Stimulated activated CD8-positive, alpha-beta memory T cell treated with anti-CD3 and anti-CD28 coated beads, Interleukin-4, amount 100 ng/mL, for 4 hours (primary cell): ENCODE results near the gene MS4A15.

Experiments
- DNase-seq, 2 donors: peaks; one replicate each; pipeline ENCODE4 v3.0.0-alpha.2; 2020; ENCODE audit warnings: low read depth in 2 of 2, low spot score in 1 of 2

MS4A15 gene

GRCh38 chr11:60776167-60776566 lies 19.5 kb downstream of the MS4A15 start:
- DNase-seq, result no peak

DNA sequence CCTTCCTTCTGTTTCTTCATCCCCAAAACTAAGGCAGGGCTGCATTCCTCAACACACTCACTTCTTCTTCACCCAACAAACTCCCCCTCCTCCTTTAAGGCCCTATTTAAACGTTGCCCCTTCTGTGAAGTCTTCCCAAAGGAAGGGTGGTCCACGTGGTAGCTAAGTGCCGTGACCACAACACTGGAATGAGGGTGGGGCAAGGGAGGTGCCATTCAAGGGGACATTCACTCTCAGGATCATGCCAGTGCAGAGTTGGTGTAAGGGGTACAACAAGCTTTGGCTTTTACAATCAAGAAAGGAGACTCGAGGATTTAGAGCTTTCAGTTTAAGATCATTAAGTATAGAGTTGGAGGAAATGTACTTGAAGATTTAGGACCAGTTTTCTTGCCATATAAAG lies 20.4 kb downstream of the MS4A15 start:
- no peak for DNase-seq

DNA sequence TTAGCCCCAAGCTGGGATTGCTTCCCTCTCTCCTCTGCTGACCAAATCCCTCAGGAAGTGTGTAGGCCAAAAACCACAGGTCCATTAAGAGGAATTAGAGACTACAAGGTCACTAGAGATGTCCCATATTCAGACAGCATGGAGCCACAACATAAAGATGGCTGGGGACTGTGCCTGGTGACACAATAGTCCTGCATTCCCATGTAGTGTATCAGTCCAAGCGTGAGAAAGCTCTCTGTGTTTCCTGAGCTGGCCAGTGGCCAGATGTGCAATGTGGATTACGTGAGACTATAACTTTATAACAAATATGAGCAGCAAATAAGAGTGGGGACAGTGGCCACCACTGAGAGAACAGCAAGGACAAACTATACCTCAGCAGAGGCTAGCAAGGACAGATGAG lies 20.9 kb downstream of the MS4A15 start:
- no peak for DNase-seq

GRCh38 chr11:60780065-60780464 lies 23.4 kb downstream of the MS4A15 start:
- DNase-seq, result no peak

GRCh38 chr11:60780774-60781173 lies 24.1 kb downstream of the MS4A15 start:
- DNase-seq, result no peak

- DNase-seq, result no peak
These were observed 24.8 kb downstream of the MS4A15 start for GRCh38 chr11:60781286-60781980.

GRCh38 chr11:60781981-60782316 lies 25.3 kb downstream of the MS4A15 start:
- DNase-seq, result no peak

DNA sequence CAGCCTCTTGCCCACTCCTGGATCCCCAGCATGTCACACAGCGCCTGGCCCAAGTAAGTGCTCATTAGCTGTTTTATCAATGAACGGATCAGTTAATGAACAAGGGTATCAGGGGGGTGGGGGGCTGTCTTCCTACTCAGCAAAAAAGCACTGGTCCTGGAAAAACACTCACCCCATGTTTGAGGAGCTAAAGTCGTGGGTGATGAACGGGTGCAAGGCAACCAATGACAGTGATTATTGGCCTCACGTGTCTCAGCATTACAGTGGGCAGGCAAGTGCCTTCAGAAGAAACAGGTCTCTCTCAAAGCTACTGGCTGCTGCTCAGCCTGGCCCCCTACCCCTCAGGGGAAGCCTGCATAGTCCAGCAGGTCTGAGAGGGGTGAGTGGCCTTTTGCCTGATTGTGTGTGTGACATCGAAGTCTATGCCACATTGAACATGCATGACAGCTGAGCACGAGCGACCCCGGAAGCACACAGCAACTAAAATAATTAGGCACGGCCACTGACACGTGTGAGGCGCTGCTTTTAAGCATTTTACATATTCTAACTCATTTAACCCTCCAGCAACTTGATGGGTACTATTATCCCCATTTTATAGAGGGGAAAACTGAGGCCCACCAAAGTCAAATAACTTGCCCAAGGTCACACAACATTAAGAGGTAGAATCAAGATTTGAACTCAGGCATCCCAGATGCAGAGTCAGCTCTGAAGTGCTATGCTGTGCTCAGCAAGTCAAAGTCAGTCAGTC lies 25.9 kb downstream of the MS4A15 start:
- DNase-seq, result no peak

DNA sequence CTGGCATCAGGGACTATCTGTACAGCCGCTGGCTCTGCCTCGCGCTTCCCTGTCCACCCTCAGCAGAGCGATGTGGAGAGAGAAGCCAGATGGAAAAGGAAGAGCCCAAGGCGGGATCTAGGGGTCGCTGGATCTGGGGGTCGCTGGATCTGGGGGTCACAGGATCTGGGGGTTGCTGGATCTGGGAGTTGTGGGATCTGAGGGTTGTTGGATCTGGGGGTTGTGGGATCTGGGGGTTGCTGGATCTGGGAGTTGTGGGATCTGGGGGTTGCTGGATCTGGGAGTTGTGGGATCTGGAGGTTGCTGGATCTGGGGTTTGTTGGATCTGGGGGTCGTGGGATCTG lies 26.4 kb downstream of the MS4A15 start:
- no peak for DNase-seq

DNA sequence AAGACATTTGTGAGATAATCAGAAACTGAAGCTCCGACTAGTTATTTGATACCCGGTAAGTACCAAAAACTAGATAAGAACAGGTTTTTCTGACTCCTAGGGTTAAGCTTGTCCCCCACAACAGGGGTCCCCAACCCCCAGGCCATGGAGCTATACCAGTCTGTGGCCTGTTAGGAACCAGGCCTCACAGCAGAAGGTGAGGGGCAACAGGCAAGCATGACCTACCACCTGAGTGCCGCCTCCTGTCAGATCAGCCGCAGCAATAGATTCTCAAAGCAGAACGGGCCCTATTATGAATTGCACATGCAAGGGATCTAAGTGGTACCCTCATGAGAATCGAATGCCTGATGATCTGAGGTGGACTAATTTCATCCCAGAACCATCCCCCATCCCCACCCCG lies 27.2 kb downstream of the MS4A15 start:
- DNase-seq, result no peak

- DNase-seq, result no peak
These were observed 28.5 kb downstream of the MS4A15 start, which contains the start of gene MS4A10 for GRCh38 chr11:60785136-60785535. Gene MS4A10, plus strand, starts transcription at chr11:60785333. Its CDS starts 5,003 bp downstream, at chr11:60790336.

GRCh38 chr11:60785806-60786361 lies 29.2 kb downstream of the MS4A15 start:
- DNase-seq, result no peak

DNA sequence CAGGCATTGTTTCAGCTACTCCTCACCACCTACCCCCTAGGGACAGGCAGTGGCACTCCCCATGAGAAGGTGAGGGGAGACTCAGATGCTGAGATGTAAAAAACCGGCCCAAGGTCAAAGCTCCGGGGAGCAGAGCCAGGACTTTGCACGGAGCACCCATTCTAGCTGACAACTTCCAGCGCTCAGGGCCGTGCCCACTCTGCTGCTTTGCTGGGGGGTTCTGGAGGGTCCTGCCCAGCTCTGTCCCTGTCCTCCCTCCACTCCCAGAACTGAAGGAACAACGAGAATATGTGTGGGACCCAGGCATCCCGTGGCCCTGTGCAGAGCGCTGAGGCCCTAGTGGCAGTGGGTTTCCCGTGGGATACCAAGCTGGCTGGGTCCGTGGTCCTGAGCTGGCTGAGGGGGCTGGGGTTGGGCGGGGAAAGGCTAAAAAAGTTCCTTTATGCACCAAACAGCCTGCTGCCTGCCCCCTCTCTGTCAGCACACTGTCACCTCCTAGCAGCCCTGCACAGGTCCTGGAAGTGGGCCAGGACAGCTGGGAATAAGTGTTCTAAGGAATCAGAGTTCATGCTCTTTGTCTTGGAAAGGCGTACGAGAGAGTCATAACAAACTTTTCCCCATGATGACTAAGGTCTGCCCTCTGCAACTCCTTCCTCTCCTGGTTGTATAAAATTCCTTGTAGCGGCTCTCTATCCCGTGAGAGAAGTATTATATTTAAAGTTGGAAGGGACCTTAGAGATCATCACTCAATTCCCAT lies 30.3 kb downstream of the MS4A15 start:
- DNase-seq, result no peak

DNA sequence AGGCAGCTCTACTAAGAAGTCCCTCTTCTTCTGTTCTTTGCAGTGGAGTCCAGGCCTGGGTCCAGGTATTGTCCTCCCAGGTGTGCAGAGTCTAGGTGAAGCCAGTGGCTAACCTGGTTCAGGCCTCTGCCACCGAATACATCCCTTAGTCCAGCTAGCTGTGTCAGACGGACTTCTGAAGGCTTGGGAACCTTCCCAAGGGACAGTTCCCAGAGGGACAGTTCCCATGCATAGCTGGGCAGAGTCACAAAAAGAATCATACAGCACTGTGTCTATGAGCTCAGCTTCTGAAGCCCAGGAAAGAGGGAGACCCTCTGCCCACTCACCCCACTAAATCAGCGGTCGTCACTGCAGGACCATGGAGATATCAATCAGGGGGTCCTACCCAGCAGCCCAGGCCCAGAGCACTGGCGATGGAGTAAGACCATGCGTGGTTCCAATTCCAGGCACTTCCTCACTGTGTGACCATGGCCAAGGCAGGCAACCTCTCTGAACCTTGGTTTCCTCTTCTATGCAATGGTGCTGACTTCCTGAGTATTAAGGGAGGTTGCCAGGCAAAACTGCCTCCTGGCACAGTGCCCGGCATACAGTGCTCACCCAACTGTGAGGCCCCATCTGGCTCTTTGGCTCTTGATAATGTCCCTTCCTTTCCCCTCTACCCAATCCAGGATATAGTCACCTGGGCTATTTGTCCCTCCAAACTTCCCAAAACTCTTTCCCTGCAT lies 31.9 kb downstream of the MS4A15 start:
- DNase-seq, result no peak

GRCh38 chr11:60790726-60791125 lies 34.1 kb downstream of the MS4A15 start:
- no peak for DNase-seq

- DNase-seq, result no peak
These were observed 34.7 kb downstream of the MS4A15 start for GRCh38 chr11:60791153-60791933.

GRCh38 chr11:60792521-60792920 lies 35.9 kb downstream of the MS4A15 start:
- no peak for DNase-seq

GRCh38 chr11:60795291-60795690 lies 38.6 kb downstream of the MS4A15 start:
- no peak for DNase-seq

DNA sequence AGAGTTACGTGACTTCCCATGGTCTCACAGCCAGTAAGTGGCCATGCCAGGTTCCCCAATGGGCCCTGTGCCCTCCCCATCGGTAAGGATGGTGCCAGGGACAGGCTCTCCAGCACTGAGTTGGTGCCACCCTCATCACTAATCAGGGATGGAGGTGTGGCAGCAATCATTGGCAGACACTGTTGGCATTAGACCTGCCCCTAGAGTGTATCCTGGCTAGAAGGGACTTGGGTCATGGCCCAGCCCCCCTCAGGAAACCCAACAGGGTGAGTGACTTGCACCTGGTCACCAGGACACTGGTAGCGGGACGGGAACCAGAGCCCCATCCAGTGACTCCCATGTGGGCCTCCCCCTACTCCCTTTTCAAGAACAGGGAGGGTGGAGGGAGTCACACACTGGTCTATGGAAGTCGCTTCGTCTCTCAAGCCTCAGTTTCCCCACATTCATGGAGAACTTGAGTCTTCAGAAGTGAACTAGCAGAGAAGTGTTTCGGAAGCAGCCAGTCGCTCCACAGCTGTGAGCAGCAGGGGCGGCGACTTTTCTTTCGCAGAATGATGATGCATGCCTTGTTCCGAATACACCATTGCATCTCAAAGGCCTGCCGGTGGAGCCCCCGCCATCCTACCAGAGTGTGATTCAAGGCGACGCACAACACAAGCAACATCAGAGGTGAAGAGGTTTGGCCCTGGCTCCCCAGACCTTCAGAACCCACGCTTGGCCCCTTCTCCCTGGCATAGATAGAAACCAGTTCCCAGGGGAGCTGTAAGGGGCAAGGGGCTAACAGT lies 41.4 kb downstream of the MS4A15 start:
- no peak for DNase-seq

DNA sequence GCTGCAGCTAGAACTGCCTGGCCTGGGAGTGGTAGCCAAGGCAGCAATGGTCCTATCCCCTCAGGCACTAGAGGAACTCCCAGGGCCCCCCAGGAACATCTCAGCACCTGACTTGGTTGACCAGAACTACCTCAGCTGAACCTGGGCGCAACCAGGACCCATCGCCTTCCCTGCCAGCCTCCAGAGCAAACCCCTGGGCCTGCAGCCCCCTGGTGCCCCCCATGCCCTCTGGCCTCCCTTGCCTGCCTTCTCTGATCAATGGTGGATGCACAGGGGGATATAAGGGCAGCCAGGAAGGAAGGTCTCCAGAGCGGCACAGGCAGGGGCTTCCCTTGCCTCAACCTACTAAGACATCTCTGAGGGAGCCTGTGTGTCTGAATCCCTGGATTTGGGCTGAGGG lies 42.0 kb downstream of the MS4A15 start:
- DNase-seq, result no peak
